GM12878 (cell line): ENCODE results near the gene STPG4. TPM values are rescaled to one million over a fixed set of nuclear protein-coding genes. Genes with fewer than 3 reads are reported as not detected.

ENCODE experiments used
- ATAC-seq: fragments of 200-7000 bp; cut with Tn5 transposase; 3 replicates; pipeline ENCODE4 v1.9.1; 2020; ENCODE audit warnings: mild to moderate bottlenecking, moderate library complexity
- BruUV-seq: library from RNA; stranded (reverse); fragments of 400-500 nt; replicated peaks from 2 replicates; lab custom pipeline; 2021; lab: Mats Ljungman, UMichigan
- CTCF ChIA-PET: fragments of 300-600 bp; sonication (Branson Sonifier 250); formaldehyde crosslinking; extraction: SDS; loops from one replicate; lab custom pipeline; 2021; ENCODE audit warnings: inconsistent platforms; lab: Yijun Ruan, JAX
- POLR2A ChIA-PET: fragments of 350-600 bp; formaldehyde crosslinking; extraction: SDS; loops from one replicate; lab custom pipeline; 2021; ENCODE audit warnings: inconsistent platforms; lab: Charles Lee
- RAD21 ChIA-PET: fragments of 300-600 bp; sonication (Branson Sonifier 250); formaldehyde crosslinking; loops from one replicate; lab custom pipeline; 2023; ENCODE audit warnings: antibody characterized with exemption; ENCODE audit not compliant: unreplicated experiment; lab: Charles Lee
- SMC1A ChIA-PET: fragments of 300-600 bp; sonication (Branson Sonifier 250); formaldehyde crosslinking; loops from one replicate; lab custom pipeline; 2023; ENCODE audit not compliant: unreplicated experiment, uncharacterized antibody; lab: Charles Lee
- DNase-seq: peaks from one replicate; pipeline ENCODE4 v3.0.0-alpha.2; 2011; ENCODE audit warnings: low read depth, low spot score
- FAIRE-seq: peaks from 3 replicates; lab custom pipeline; 2011; peaks lifted over from hg19 to GRCh38; lab: Jason Lieb, UNC
- H2AFZ ChIP-seq: 2 replicates; pipeline ENCODE4 v1.6.0; 2011; ENCODE audit warnings: low read depth, low read length, control low read depth; ENCODE audit not compliant: control insufficient read depth
- H3K27ac ChIP-seq: 2 replicates; pipeline ENCODE4 v1.5.1; 2011; ENCODE audit warnings: control low read depth; ENCODE audit not compliant: control insufficient read depth, insufficient read depth
- H3K27me3 ChIP-seq, 2 experiments: replicated peaks in 1 of 2; 2 replicates each; pipeline versions ENCODE4 v1.6.0 to v1.6.1; 2011; ENCODE audit warnings: low read length in 1 of 2; ENCODE audit not compliant: control insufficient read depth in 2 of 2, insufficient read depth in 2 of 2
- H3K36me3 ChIP-seq, 2 experiments: 2 replicates each; pipeline ENCODE4 v1.5.1; 2011; ENCODE audit warnings: low read length in 1 of 2; ENCODE audit not compliant: control insufficient read depth in 2 of 2, insufficient read depth in 2 of 2
- H3K4me1 ChIP-seq: 2 replicates; pipeline ENCODE4 v1.6.1; 2011; ENCODE audit warnings: mild to moderate bottlenecking, low read length, moderate library complexity, mixed read lengths; ENCODE audit not compliant: control insufficient read depth, insufficient read depth
- H3K4me2 ChIP-seq: 2 replicates; pipeline ENCODE4 v1.6.0; 2011; ENCODE audit warnings: control low read depth; ENCODE audit not compliant: control insufficient read depth, insufficient read depth
- H3K4me3 ChIP-seq: fragments of 200-600 bp; sonication (generic); 2 replicates; pipeline ENCODE4 v1.5.1; 2016
- H3K79me2 ChIP-seq: 2 replicates; pipeline ENCODE4 v1.6.0; 2011; ENCODE audit warnings: low read length; ENCODE audit not compliant: control insufficient read depth, insufficient read depth
- H3K9ac ChIP-seq: 2 replicates; pipeline ENCODE4 v1.8.0; 2011; ENCODE audit warnings: low read length, control low read depth, mixed read lengths; ENCODE audit not compliant: control insufficient read depth, insufficient read depth
- H3K9me3 ChIP-seq: replicated peaks from 3 replicates; pipeline ENCODE4 v1.5.1; 2011; ENCODE audit warnings: mild to moderate bottlenecking, low read length; ENCODE audit not compliant: control insufficient read depth, insufficient read depth
- H4K20me1 ChIP-seq: 2 replicates; pipeline ENCODE4 v1.6.0; 2011; ENCODE audit not compliant: control insufficient read depth, insufficient read depth
- ELK1 ChIP-seq: IDR thresholded peaks from 2 replicates; pipeline ENCODE4 v1.6.1; 2012; ENCODE audit warnings: low read depth, low read length, improper control_type of control experiment
- FOXM1 ChIP-seq: IDR thresholded peaks from 2 replicates; pipeline ENCODE4 v1.6.1; 2012; ENCODE audit warnings: low read depth, mild to moderate bottlenecking, inconsistent platforms, low read length, moderate library complexity
- GATAD2B ChIP-seq: fragments of 450-650 bp; conservative IDR thresholded peaks from 2 replicates; pipeline ENCODE4 v1.6.1; 2017; ENCODE audit warnings: low read depth, mild to moderate bottlenecking, moderate library complexity
- JUNB ChIP-seq: IDR thresholded peaks from 2 replicates; pipeline ENCODE4 v1.6.1; 2016; ENCODE audit warnings: antibody characterized with exemption, mild to moderate bottlenecking
- RB1 ChIP-seq: fragments of 450-650 bp; formaldehyde crosslinking; IDR thresholded peaks from 2 replicates; pipeline ENCODE4 v1.6.1; 2017; ENCODE audit warnings: mild to moderate bottlenecking, borderline replicate concordance
- USF1 ChIP-seq: IDR thresholded peaks from 2 replicates; pipeline ENCODE4 v1.6.1; 2011; ENCODE audit warnings: borderline replicate concordance, low read depth, mild to moderate bottlenecking, moderate library complexity, mixed read lengths, low read length; ENCODE audit not compliant: insufficient read depth; ENCODE audit errors: extremely low read length
- YY1 ChIP-seq: IDR thresholded peaks from 2 replicates; pipeline ENCODE4 v1.6.1; 2011; ENCODE audit warnings: low read depth, mild to moderate bottlenecking, low read length
- WGBS: methylation state at CpG from one replicate; pipeline ENCODE4 v1.1.6; 2016; ENCODE audit warnings: low lambda C conversion rate; ENCODE audit not compliant: insufficient replicate concordance, insufficient coverage; ENCODE audit errors: missing lambda C conversion rate; 5-methylcytosine and 5-hydroxymethylcytosine counted together
- in situ Hi-C: fragments of 300-500 bp; cut with MboI; formaldehyde crosslinking; loops from 9 replicates; pipeline ENCODE4 v1.14.3; 2018; ENCODE audit warnings: mixed read lengths
- intact Hi-C: fragments of 100-400 bp; cut with micrococcal nuclease; formaldehyde crosslinking; loops from one replicate; pipeline ENCODE4 v1.14.2; 2022; ENCODE audit not compliant: unreplicated experiment
- polyA plus RNA-seq, 11 experiments: library from polyadenylated mRNA; depleted of rRNA in 4 of 11; unstranded in 6 of 11; stranded (reverse) in 5 of 11; fragments of >200 nt; fragmentation: Nextera tagmentation in 4 of 11; fragmentation: Illumina TruSeq in 1 of 11; extraction: Ambion mirVana in 4 of 11; extraction: Trizol in 1 of 11; gene quantifications; 1 replicate in 1 of 11; 2 replicates in 10 of 11; pipeline versions ENCODE4 v1.2.1 to v1.2.3, GENCODE V29; 2011 to 2016; ENCODE audit warnings: inconsistent platforms in 2 of 11, missing spikeins in 2 of 11, low read depth in 1 of 11
- total RNA-seq, 4 experiments: library from RNA; depleted of rRNA in 3 of 4; stranded (reverse); fragments of >200 nt in 3 of 4; fragmentation: Illumina TruSeq in 1 of 4; extraction: Trizol in 1 of 4; gene quantifications; 2 replicates each; pipeline versions ENCODE4 v1.2.1 to v1.2.3, GENCODE V29; 2013 to 2021
- TF ChIP-seq, protein P1 (sequence below): fragments of 450-650 bp; IDR thresholded peaks from 2 replicates; pipeline ENCODE4 v1.6.1; 2017; ENCODE audit warnings: mild to moderate bottlenecking, low read depth, inconsistent platforms; ENCODE audit not compliant: poor library complexity, severe bottlenecking
- TF ChIP-seq, protein P2 (sequence below): fragments of 450-650 bp; IDR thresholded peaks from 2 replicates; pipeline ENCODE4 v1.6.1; 2018; ENCODE audit warnings: mild to moderate bottlenecking, low read depth, moderate library complexity; ENCODE audit not compliant: partially characterized antibody
- TF ChIP-seq, protein P3 (sequence below): IDR thresholded peaks from 2 replicates; pipeline ENCODE4 v1.6.1; 2011; ENCODE audit warnings: low read depth, low read length, improper control_type of control experiment, borderline replicate concordance

Gene STPG4
- total and polyA plus RNA-seq, 10 of the 15 experiments (the other 5 are each of a cell fraction or from before 2014, with no cell fraction given), result 0.10 to 0.29 (median 0.19) TPM; not detected in 3

- ATAC-seq (no peak), FAIRE-seq (no peak), DNase-seq (no peak)
- CTCF ChIA-PET, result no interaction called here
- POLR2A ChIA-PET, result no interaction called here
- no peak overlapping the region for H3K4me2 ChIP-seq
- no peak overlapping the region for H3K9ac ChIP-seq
- TF ChIP-seq RB1 (no peak), GATAD2B (no peak), USF1 (no peak), ELK1 (no peak), FOXM1 (no peak), JUNB (no peak), YY1 (no peak)
- TF ChIP-seq, protein P1, sequence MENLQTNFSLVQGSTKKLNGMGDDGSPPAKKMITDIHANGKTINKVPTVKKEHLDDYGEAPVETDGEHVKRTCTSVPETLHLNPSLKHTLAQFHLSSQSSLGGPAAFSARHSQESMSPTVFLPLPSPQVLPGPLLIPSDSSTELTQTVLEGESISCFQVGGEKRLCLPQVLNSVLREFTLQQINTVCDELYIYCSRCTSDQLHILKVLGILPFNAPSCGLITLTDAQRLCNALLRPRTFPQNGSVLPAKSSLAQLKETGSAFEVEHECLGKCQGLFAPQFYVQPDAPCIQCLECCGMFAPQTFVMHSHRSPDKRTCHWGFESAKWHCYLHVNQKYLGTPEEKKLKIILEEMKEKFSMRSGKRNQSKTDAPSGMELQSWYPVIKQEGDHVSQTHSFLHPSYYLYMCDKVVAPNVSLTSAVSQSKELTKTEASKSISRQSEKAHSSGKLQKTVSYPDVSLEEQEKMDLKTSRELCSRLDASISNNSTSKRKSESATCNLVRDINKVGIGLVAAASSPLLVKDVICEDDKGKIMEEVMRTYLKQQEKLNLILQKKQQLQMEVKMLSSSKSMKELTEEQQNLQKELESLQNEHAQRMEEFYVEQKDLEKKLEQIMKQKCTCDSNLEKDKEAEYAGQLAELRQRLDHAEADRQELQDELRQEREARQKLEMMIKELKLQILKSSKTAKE, result no peak
- TF ChIP-seq, protein P2, sequence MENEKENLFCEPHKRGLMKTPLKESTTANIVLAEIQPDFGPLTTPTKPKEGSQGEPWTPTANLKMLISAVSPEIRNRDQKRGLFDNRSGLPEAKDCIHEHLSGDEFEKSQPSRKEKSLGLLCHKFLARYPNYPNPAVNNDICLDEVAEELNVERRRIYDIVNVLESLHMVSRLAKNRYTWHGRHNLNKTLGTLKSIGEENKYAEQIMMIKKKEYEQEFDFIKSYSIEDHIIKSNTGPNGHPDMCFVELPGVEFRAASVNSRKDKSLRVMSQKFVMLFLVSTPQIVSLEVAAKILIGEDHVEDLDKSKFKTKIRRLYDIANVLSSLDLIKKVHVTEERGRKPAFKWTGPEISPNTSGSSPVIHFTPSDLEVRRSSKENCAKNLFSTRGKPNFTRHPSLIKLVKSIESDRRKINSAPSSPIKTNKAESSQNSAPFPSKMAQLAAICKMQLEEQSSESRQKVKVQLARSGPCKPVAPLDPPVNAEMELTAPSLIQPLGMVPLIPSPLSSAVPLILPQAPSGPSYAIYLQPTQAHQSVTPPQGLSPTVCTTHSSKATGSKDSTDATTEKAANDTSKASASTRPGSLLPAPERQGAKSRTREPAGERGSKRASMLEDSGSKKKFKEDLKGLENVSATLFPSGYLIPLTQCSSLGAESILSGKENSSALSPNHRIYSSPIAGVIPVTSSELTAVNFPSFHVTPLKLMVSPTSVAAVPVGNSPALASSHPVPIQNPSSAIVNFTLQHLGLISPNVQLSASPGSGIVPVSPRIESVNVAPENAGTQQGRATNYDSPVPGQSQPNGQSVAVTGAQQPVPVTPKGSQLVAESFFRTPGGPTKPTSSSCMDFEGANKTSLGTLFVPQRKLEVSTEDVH, result no peak
- TF ChIP-seq, protein P3, sequence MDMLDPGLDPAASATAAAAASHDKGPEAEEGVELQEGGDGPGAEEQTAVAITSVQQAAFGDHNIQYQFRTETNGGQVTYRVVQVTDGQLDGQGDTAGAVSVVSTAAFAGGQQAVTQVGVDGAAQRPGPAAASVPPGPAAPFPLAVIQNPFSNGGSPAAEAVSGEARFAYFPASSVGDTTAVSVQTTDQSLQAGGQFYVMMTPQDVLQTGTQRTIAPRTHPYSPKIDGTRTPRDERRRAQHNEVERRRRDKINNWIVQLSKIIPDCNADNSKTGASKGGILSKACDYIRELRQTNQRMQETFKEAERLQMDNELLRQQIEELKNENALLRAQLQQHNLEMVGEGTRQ, result no peak
- no TSS peak for BruUV-seq
- RAD21 ChIA-PET, result interaction anchor here (3.2 kb wide), 1 partner anchor 249 kb away, joined by 15 read pairs; no protein-coding TSS in a partner anchor
- H3K4me3 ChIP-seq, result no peak overlapping the region
- in situ Hi-C loops (no loop called here), intact Hi-C loops (loop anchor here (5.0 kb wide), 1 partner anchor 249 kb away; no protein-coding TSS in a partner anchor)
- no peak overlapping the region for H3K27ac ChIP-seq
- peaks cover 30% of the 10 kb centered on the region for H3K4me1 ChIP-seq
- peaks cover 0 to 7% of the 10 kb centered on the region in 2 experiments; a peak in 3 of 4 replicates for H3K36me3 ChIP-seq
- no peaks in the 10 kb centered on the region for H3K9me3 ChIP-seq
- no peak overlapping the region for H2AFZ ChIP-seq
- H4K20me1 ChIP-seq, result peaks cover 7% of the 10 kb centered on the region
- SMC1A ChIA-PET, result interaction anchor here (0.7 to 1.0 kb wide), 2 partner anchors 15 to 100 kb away, joined by 3 read pairs; no protein-coding TSS in a partner anchor
- H3K79me2 ChIP-seq, result no peaks in the 10 kb centered on the region
- H3K27me3 ChIP-seq, result no peaks in the 10 kb centered on the region
- WGBS, result 93% methylated on average over 16 of the region's 16 CpGs
Measured at GRCh38 chr2:47073641-47074040, 81.5 kb downstream of the STPG4 start.
